ENCODE measurements around the gene DPYSL4.
"Not testable (repeated sequence)": the region's sequence is repeated elsewhere in the genome, so short reads cannot be mapped to it uniquely, and the experiment has no call there.

The DPYSL4 gene

DNA sequence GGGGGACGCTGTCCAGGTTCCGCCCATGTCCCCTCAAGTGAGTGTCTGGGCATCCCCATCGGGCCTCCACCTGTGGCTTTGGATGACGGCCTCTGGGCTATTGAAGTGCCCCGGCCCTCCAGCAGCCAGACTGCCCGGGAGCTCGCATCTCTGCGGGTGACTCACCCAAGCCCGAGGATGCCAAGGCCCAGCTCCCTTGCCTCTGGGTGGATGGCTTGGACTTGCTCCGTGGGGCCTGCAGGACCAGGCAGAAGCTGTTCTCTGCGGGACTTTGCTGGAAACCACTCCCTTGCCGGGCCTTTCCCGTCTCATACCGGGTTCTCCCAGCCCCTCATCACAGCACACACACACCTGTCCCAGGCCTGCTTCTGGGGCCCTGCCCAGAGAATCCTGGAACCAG lies 22.4 kb downstream of the DPYSL4 start:
- no peak for DNase-seq

DNA sequence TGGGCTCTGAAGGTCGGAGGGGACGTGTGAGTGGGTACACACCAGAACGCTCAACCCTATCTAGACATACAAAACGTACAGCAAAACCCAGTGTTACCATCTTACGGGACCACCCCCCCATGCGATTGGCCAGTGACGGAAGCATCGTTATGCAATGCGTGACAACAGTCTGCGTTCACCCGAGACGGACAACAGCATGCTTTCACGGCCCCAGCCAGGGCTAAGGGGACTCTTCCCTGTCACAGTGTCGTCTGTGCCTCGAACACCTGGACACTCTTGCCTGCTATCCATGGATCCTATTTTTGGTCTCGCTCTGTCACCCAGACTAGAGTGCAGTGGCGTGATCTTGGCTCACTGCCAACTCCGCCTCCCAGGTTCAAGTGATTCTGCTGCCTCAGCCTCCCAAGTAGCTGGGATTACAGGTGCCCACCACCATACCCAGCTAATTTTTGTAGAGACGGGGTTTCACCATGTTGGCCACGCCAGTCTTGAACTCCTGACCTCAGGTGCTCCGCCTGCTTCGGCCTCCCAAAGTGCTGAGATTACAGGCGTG lies 23.3 kb downstream of the DPYSL4 start:
- no peak for DNase-seq

DNA sequence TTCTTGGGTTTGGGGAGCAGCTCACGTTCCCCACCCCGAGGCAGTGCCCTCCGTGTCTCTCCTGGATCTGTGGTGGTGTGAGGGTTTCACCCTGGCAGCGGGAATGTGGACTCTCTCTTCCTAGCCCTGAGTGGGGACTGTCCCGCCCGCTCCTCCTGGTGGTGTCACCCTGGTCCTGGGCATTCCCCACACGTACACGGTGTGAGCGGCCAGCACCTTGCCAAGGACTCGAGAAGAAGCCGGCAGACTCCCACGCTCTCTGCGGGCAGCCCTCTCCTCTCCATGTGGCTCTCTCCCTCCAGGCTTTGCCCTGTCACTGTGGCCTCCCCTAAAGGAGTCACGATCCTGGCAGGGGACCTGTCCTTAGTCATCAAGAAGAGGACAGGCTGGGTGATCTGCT lies 24.0 kb downstream of the DPYSL4 start:
- no peak for DNase-seq

DNA sequence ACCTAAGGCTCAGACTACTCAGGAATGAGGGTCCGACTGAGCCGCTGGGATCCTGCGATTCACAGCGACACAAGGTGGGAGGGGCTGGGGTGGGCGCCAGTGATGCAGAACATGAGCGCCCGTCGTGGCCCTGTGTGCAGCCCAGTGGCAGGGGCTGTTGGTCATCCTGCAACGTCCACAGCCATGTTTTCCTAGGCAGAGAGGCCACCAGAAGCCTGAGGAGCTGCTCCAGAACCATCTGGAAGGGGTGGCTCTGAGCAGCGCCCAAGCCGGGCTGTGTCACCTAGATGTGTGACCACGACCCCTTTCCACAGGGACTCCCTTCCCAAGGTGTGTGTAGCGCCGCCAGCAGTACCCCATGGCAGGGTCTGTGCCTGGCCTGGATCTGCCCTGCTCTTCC lies 24.5 kb downstream of the DPYSL4 start:
- DNase-seq = no peak

DNA sequence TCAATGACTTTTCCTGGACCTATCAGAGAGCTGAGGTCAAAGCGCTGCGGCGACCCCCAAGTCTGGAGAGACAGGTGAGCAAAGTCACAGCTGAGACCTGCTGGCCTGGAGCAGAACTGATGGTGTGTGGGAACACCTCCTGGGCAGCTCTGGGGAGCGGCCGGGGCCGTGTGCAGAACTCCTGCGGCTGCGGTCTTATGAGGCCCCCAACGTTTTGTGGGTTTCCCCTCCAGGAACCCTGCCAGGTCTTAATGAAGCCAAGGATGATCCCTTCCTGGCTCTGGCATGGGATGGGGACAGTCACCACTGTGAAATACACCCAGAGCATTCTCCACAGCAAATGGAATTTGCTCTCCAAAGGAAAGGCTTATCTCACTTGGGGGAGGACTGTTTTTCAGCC lies 26.1 kb downstream of the DPYSL4 start:
- no peak for DNase-seq

DNA sequence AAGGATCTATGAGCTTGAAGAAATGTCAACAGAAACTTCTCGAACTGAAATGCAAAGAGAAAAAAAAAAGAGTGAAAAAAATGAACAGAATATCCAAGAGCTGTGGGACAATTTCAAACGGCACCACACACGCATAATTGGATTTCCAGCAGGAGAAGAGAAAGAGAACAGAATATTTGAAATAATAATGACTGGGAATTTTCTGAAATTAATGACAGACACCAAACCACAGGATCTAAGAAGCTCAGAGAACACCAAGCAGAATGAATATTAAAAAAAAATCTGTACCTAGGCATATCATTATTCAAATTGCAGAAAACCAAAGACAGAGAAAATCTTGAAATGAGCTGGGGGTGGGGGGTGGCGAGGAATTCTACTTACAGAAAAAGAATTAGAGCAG lies 27.2 kb downstream of the DPYSL4 start:
- no peak for DNase-seq

DNA sequence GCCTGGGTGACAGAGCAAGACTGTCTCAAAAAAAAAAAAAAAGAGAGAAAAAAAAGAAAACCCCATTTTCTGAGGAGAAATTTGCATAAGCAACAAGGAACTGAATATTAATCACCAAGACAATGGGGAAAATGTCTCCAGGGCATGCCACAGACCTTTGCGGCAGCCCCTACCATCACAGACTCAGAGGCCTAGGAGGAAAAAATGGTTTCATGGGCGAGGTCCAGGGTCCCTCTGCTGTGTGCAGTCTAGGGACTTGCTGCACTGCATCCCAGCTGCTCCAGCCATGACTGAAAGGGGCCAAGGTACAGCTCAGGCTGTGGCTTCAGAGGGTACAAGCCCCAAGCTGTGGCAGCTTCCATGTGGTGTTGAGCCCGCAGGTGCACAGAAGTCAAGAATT lies 29.7 kb downstream of the DPYSL4 start:
- DNase-seq = not testable (repeated sequence)

DNA sequence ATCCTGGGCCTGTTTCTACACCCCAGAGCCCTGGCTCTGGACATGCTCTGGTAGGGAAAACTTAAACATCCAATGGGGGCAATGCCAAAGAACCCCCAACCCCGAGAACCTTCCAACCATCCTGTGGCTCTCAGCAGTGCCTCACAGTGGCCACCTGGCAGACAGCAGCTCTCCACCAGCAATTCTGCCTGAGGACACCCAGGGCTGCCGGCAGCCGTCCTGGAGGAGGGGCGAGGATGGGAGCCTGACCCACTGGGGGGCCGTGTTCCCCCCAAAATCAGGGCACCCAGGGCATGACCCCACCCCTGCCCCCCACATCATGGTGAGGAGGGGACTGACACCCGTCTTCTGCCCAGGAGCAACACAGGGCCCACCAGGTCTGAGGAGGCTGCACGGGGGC lies 32.7 kb downstream of the DPYSL4 start:
- DNase-seq = no peak

DNA sequence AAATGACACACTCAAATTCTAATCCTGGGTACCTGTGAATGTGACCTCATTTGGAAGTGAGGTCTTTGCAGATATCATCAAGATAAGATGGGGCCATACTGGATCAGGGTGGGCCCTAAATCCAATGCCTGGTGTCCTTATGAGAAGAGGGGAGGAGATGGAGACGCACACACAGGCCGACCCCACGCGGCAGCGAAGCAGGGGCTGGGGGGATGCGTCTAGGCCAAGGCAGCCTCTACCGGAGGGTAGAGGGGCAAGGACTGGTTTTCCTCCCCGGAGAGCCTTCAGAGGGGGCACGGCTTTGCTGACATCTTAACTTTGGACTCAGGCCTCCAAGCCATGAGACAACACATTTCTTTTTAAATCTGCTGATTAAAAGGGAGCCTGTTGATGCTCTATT lies 33.3 kb downstream of the DPYSL4 start:
- DNase-seq = no peak

DNA sequence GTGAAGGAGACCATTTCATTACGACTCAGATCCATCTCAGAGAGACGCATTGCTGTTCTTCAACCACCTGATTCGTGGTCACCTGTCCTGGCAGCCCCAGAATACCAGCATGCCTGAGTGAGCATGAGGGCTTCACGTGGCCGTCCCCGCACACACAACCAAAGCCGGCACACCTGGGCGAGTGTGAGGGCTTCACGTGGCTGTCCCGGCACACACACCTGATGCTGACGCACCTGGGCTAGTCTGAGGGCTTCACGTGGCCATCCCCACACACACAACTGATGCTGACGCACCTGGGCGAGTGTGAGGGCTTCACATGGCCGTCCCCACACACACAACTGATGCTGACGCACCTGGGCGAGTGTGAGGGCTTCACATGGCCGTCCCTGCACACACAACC lies 34.2 kb downstream of the DPYSL4 start:
- not testable (repeated sequence) for DNase-seq

DNA sequence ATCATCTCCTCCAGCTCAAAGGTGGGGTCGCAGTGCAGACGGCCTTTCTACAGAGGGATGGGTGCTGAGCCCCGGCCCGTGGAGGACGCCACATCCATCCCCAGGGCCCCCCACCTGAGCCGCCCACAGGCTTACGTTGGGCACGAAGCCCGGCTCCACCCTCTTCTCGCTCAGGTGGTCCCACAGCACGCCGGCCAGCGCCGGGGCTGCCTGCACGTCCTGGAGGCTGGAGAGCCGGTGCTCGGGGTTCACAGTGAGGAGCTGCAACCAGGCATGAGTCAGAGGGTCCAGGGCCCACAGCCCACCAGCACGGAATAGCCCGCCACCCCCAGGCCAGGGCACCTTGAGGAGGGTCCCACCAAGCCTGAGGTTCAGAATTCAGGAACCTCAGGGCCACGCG lies 36.0 kb downstream of the DPYSL4 start:
- DNase-seq = no peak

DNA sequence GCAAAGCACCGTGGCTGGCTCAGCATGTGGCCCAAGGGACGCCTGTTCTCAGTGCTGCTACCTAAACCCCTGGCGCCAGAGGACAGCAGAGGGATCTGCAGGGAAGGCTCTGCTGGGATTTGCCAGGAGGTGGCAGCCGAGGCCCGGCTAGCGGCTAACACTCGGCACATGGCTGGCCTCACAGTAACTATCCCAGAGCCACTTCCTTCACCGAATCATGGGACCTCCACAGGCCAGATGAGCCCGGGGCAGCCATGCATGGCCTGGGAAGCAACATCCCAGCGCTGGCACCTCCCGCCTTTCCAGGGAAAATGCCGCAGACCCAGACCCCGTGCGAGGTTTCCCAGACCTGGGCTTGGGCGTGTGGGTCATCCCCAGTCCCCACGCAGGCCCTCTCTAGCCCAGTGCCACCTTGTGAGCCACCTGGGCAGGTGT lies 36.4 kb downstream of the DPYSL4 start:
- DNase-seq = peak; percentile 22

DNA sequence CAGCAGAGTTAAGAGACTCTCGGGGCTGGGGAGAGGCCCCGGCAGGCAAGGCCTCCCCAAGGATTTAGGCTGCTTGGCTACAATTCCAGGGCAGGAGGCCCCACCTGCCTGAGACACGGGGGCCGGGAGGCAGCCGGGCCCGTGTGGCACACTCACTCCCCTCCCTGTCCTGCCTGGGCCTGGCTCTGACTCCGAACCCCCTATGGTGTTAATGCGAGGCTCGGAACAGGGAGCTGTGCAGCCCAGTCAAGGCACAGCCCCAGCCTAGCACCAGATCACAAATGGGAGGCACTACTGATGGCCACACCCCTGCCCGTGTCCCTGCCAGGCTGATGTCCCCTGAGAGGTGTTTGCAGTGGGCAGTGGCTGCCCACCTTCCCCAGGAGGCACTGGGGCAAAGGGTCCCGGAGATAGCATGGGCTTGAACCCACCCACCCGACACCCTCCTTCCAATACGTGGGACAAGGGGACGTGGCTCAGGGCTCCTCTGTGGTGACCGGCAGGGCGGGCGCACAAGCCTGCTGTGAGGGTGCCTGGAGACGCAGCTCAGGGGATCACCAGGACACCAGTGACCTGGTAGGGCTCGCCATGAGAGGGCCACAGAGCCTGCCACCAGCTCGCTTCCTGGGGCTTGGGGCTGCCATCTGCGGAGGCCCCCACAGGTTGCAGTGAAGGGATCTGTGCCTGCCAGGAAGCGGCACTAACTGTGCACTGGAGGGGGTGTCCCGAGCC lies 37.0 kb downstream of the DPYSL4 start:
- DNase-seq = no peak

DNA sequence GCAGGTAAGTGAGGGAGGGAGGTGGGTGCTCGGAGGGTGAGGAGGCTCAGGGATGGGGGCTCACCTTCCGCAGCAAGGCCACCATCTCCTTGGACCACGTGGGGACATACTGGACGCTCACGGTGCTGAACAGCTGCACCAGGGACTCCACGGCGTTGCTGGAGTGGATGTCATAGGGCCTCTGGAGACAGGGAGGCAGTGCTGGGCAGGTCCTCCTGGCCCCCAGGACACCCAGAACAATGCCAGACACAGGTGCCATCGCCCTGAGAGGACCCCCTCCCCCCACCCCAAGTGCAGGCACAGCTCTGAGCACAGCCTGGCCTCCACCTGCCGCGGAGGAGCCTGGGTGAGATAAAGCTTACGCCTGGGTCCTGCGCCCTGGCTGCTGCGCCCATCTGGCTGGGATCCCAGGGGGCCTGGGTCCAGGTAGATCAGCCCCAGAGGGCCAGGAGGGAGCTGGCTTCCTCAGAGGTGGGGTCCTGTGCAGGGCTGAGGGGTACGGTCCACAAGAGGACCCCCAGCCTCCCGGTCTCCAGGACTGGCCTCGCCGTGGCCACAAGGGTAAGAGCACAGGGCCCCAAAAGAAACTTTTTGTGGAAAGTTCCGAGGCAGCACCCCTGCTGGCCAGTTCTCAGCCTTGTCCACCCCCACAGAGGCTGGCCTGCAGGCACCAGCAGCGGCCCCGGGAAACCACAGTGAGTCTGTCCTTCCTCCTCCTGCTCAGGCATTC lies 37.8 kb downstream of the DPYSL4 start:
- DNase-seq = no peak

DNA sequence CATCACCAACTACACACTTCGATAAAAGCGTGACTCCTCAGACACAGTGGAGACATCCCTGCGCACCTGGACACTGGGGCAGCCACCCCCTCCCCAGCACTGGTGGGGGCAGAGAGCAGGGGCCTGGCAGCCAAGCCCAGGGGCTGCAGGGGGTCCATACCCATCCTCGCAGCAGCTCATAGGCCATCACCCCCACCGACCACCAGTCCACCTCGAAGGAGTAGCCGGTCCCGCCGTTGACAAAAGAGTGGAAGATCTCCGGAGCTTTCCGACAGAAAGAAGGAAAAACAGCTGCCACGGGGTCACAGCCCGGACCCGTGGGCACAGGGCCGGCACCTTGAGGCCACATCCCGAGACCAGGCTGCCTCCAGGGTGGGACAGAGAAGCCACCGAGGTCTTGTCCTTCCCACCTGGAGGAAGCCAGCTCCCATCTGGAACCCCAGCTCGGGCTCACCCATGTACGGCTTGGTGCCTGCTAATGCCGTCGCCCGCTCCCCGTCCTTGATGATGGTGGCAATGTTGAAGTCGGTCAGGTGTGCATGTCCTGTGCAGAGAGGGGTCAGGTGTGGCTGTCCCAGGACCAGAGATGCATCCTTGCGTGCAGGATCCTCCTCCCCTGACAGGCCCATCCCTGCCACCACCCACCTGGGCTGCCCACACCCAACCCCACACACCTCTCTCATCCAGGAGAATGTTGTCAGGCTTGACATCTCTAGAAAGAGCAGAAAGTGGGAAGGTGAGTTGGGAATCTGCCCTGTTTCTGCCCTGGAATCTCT lies 38.5 kb downstream of the DPYSL4 start:
- DNase-seq = no peak

DNA sequence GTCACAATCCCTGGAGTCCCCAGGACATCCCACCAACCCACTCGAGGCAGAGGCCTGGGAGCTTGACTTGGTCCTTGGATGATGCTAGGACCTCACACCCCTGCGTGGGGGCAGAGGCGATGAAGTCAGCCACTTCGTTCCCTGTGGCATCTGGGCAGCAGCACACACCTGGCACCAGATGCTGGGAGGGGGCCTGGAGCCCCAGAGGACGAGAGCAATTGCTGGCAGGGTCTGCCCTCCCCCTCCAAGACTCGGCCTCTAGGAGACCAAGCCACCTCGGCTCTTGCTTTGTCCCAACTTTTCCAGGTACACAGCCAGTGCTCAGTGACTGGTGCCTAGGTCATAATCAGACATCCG lies 39.1 kb downstream of the DPYSL4 start:
- no peak for DNase-seq

DNA sequence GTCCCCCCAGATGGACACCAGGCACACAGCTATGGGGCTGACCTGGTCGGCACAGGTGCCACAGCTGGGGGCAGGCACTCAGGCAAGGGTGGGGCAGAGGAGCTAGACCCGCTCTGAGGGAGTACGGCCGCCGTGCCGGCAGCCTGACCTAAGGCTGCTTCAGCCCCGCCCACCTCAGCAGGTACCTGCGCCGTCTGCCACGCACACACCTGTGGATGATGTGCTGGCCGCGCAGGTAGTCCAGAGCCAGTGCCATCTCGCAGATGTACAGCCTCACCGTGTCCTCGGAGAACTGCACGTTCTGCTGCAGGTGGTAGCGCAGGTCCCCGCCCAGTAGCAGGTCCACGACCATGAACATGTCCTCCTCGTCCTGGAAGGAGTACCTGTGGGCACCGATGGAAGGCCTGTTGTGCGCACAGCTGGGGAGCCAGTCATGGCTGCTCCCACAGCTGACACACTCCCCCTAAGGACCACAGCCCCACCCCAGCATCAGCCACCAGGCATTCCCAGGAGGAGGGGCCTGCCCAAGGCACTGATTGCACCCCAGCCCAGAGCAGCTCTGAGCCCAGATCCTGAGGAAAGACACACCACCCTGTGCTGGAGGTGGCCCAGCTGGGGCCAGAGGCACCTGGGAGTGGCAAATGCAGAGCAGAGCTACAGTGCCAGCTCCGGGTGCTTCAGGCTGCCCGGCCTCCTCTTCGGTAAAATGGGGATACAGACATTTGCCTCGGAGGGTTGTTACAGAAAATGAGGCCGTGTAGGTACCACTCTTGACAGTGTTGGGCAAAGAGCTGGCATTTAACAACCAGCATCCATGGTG lies 40.0 kb downstream of the DPYSL4 start:
- DNase-seq = no peak

DNA sequence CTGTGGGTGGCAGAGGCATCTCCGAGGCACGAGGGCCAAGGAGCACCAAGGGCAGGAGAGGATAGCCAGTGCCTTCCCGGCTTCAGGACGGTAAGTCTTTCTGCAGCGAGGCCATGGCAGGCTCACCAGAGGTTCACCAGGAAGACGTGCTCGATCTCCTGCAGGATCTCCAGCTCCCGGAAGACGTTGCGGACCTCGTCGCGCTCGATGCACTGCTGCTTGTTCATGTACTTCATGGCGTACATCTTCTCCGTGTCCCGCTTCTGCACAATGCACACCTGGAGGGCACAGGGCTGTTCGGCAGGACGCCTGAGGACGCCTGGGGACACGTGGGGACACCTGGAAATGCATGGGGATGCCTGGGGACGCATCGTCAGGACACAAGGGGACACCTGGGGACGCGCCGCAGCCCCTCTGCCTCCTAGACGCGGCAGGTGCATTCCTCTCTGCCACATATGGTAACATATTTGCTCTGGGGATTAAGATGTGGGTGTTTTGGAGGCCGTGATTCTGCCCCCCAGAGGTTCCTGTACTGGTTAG lies 41.2 kb downstream of the DPYSL4 start:
- DNase-seq = no peak

DNA sequence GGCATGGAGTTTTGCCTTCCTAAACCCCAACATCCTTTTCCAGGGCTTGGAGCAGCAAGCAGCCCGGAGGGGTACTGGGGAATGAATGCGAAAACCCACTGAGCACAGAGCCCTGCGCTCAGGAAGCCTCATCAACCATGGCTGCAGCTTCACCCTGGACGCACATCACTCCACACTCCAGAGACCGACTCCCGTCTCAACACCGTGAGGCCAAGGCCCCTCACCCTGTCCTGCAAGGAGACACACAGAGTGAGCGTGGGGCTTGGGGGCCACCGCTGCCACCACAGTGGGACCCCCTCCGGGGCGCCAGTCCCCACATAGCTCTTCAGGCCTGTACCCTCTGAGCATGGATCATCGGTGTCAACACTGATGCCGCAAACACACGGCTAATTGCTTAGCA lies 41.9 kb downstream of the DPYSL4 start:
- DNase-seq = no peak

DNA sequence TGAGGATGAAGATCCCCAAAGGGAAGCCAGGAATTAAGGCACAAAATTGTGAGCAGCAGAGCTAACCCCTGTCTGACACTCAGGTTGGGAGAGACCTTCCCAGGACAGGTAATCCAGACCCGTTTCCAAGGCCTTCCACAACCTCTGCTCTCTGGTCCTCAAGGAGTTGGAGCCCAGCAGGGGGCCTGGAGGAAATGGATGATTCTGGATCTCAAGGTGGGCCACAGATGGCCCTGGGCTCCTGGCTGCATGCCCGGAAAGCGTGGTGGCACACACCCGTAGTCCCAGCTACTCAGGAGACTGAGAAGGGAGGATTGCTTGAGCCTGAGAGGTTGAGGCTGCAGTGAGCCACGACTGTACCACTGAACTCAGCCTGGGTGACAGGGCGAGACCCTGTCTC lies 42.3 kb downstream of the DPYSL4 start:
- peak; percentile 19 for DNase-seq

DNA sequence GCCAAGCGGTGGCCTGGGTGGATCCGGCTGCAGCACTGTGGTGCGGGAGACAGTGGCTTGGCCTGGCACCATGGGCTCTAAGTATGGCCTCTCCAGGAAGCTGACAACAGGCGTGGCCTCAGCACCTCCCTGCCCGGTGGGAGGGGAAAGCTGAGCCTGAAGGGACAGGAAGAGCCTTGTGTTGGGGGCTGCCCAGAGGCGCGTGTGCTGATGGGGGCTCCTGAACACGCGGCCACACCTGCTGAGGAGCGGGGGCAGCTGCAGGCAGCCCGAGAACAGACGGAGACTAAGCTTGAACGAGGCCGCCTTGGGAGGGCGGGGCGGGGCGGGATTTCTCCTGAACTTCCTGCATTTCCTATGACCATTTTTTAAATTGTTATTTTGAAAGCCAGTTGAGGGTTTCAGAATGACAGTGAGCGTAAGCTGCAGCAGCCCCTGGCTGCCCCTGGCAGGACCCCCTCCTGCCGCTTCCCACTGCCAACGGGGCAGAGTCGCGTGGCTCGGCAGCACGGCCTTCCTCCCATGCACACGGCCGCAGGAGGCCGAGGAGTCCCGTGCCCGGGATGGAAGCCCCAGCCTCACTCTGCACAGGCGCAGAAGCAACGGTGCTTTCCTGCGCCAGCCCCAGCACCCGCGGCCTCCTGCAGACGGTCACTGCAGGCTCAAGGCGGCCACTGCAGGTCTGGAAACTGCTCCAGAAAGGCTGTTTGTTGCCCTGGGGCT lies 43.2 kb downstream of the DPYSL4 start:
- DNase-seq = no peak
